Tibial nerve (tissue), 4 donors: ENCODE results near the gene GP1BA. TPM values are rescaled to one million over a fixed set of nuclear protein-coding genes. Genes with fewer than 3 reads are reported as not detected.

Experiments used
- DNase-seq, 2 donors: peaks; one replicate each; pipeline ENCODE4 v3.0.0-alpha.2; 2019; ENCODE audit warnings: low spot score in 2 of 2
- H3K27ac ChIP-seq, 4 donors: fragments of 200-600 bp; sonication (generic) in 3 of 4; one replicate each; pipeline ENCODE4 v1.5.1; 2017 to 2019; ENCODE audit warnings: mild to moderate bottlenecking in 1 of 4
- H3K27me3 ChIP-seq, 2 donors: fragments of 200-600 bp; sonication (generic) in 1 of 2; one replicate each; pipeline versions ENCODE4 v1.5.1 to v1.6.0; 2017 to 2019
- H3K36me3 ChIP-seq, 3 donors: fragments of 200-600 bp; sonication (generic); one replicate each; pipeline ENCODE4 v1.5.1; 2018 to 2019
- H3K4me1 ChIP-seq, 4 donors: fragments of 200-600 bp; sonication (generic) in 3 of 4; one replicate each; pipeline ENCODE4 v1.5.1; 2017 to 2019
- H3K4me3 ChIP-seq, 4 donors: fragments of 200-600 bp; sonication (generic) in 3 of 4; one replicate each; pipeline ENCODE4 v1.5.1; 2017 to 2019; ENCODE audit warnings: mild to moderate bottlenecking in 1 of 4, moderate library complexity in 1 of 4
- H3K9me3 ChIP-seq, 4 donors: fragments of 200-600 bp; sonication (generic) in 3 of 4; one replicate each; pipeline ENCODE4 v1.5.1; 2017 to 2019
- CTCF ChIP-seq, 5 experiments: fragments of 200-600 bp in 3 of 5; fragments of 450-650 bp in 2 of 5; sonication (generic) in 3 of 5; IDR thresholded peaks; one replicate each; pipeline ENCODE4 v1.5.1; 2016 to 2019; ENCODE audit warnings: antibody characterized with exemption in 5 of 5, mild to moderate bottlenecking in 3 of 5, moderate library complexity in 2 of 5
- EP300 ChIP-seq, 2 donors: sonication (generic); formaldehyde crosslinking; IDR thresholded peaks; one replicate each; pipeline ENCODE4 v1.6.1; 2017; ENCODE audit warnings: antibody characterized with exemption in 2 of 2, mild to moderate bottlenecking in 1 of 2
- POLR2A ChIP-seq, 2 donors: fragments of 450-650 bp; IDR thresholded peaks; one replicate each; pipeline ENCODE4 v1.6.1; 2017; ENCODE audit warnings: antibody characterized with exemption in 2 of 2, mild to moderate bottlenecking in 2 of 2, moderate library complexity in 2 of 2
- WGBS, 2 donors: methylation state at CpG; one replicate each; pipeline ENCODE4 v1.1.5; 2018; 5-methylcytosine and 5-hydroxymethylcytosine counted together
- total RNA-seq, 4 donors: library from RNA; depleted of rRNA; stranded (reverse); fragments of >200 nt; gene quantifications; one replicate each; pipeline ENCODE4 v1.1.0, GENCODE V29; 2016

The GP1BA gene
- total RNA-seq, result not detected

GRCh38 chr17:4931963-4932362, at the start of gene GP1BA:
GP1BA (plus strand) TSS chr17:4932277; CDS start chr17:4932605, 328 bp downstream.
- DNase-seq, result no peak
- H3K4me1 ChIP-seq, result peaks cover 0 to 18% (median 3%) of the 10 kb centered on the region in 4 donors
- peaks cover 0 to 21% (median 0%) of the 10 kb centered on the region in 3 donors for H3K36me3 ChIP-seq
- TF ChIP-seq EP300 (IDR thresholded peaks at IDR 0.05) (no peak), CTCF (IDR thresholded peaks at IDR 0.05) (no peak), POLR2A (IDR thresholded peaks at IDR 0.05) (no peak)
- 72 to 80% methylated on average over 14 of the region's 14 CpGs for WGBS, 2 donors
- no peaks in the 10 kb centered on the region for H3K9me3 ChIP-seq
- H3K4me3 ChIP-seq, result no peak within 1 kb of the TSS
- no peaks in the 10 kb centered on the region for H3K27me3 ChIP-seq
- H3K27ac ChIP-seq, result no peak within 1 kb of the TSS

- H3K27ac ChIP-seq, result no peak overlapping the region
- no peak for TF ChIP-seq POLR2A (IDR thresholded peaks at IDR 0.05)
- no peak for TF ChIP-seq CTCF (IDR thresholded peaks at IDR 0.05)
- no peak for TF ChIP-seq EP300 (IDR thresholded peaks at IDR 0.05)
- peaks cover 0 to 19% (median 3%) of the 10 kb centered on the region in 4 donors for H3K4me1 ChIP-seq
- H3K27me3 ChIP-seq, result no peaks in the 10 kb centered on the region
- no peak overlapping the region for H3K4me3 ChIP-seq
- H3K36me3 ChIP-seq, result peaks cover 4 to 77% (median 29%) of the 10 kb centered on the region in 3 donors
- 94% methylated on average over 4 of the region's 4 CpGs for WGBS, 2 donors
- no peaks in the 10 kb centered on the region for H3K9me3 ChIP-seq
- DNase-seq, result no peak
These were observed 47.6 kb upstream of the GP1BA start for GRCh38 chr17:4884489-4884888.

GRCh38 chr17:4886830-4887229, 45.2 kb upstream of the GP1BA start:
- H3K4me3 ChIP-seq, result no peak overlapping the region
- WGBS, 2 donors, result 92 to 97% methylated on average over 12 of the region's 12 CpGs
- TF ChIP-seq CTCF (IDR thresholded peaks at IDR 0.05) (no peak), POLR2A (IDR thresholded peaks at IDR 0.05) (no peak), EP300 (IDR thresholded peaks at IDR 0.05) (no peak)
- H3K4me1 ChIP-seq, result peaks cover 0 to 7% (median under 1%) of the 10 kb centered on the region in 4 donors
- H3K9me3 ChIP-seq, result no peaks in the 10 kb centered on the region
- H3K36me3 ChIP-seq, result peaks cover 4 to 87% (median 39%) of the 10 kb centered on the region in 3 donors
- H3K27me3 ChIP-seq, result no peaks in the 10 kb centered on the region
- no peak for DNase-seq
- no peak overlapping the region for H3K27ac ChIP-seq

- Histone ChIP-seq H3K4me3 (no peak overlapping the region), H3K27ac (no peak overlapping the region), H3K36me3 (peaks cover 4 to 92% (median 39%) of the 10 kb centered on the region in 3 donors), H3K4me1 (no peaks in the 10 kb centered on the region), H3K27me3 (no peaks in the 10 kb centered on the region), H3K9me3 (no peaks in the 10 kb centered on the region)
- no peak for DNase-seq
- WGBS, 2 donors, result 87 to 92% methylated on average over 18 of the region's 18 CpGs
- TF ChIP-seq CTCF (IDR thresholded peaks at IDR 0.05), result no peak
- TF ChIP-seq POLR2A (IDR thresholded peaks at IDR 0.05), result no peak
- TF ChIP-seq EP300 (IDR thresholded peaks at IDR 0.05), result no peak
These were observed 44.5 kb upstream of the GP1BA start for GRCh38 chr17:4887581-4887980.

- H3K36me3 ChIP-seq, result peaks cover 10 to 98% (median 41%) of the 10 kb centered on the region in 3 donors
- DNase-seq, result no peak
- H3K4me1 ChIP-seq, result no peaks in the 10 kb centered on the region
- H3K27ac ChIP-seq, result no peak overlapping the region
- H3K9me3 ChIP-seq, result no peaks in the 10 kb centered on the region
- H3K4me3 ChIP-seq, result no peak overlapping the region
- 91 to 92% methylated on average over 42 of the region's 42 CpGs for WGBS, 2 donors
- TF ChIP-seq POLR2A (IDR thresholded peaks at IDR 0.05), result no peak
- TF ChIP-seq CTCF (IDR thresholded peaks at IDR 0.05), result no peak
- no peak for TF ChIP-seq EP300 (IDR thresholded peaks at IDR 0.05)
- no peaks in the 10 kb centered on the region for H3K27me3 ChIP-seq
These were observed 40.4 kb upstream of the GP1BA start for GRCh38 chr17:4891411-4892410.
